MM.1S (cell line): ENCODE data around the gene CAMK2A.
A peak's percentile ranks its signal among the peaks of the same experiment; 100 is the strongest.

ENCODE experiments used
- DNase-seq: peaks from one replicate; pipeline ENCODE4 v3.0.0-alpha.2; 2015
- H2AFZ ChIP-seq: fragments of 300-600 bp; sonication (generic); 2 replicates; pipeline ENCODE4 v1.6.0; 2016; ENCODE audit warnings: antibody characterized with exemption, low read length
- H3F3A ChIP-seq: fragments of 300-600 bp; sonication (generic); 2 replicates; pipeline ENCODE4 v1.6.1; 2016; ENCODE audit warnings: mild to moderate bottlenecking, antibody characterized with exemption, low read length, moderate library complexity, mixed read lengths; ENCODE audit not compliant: insufficient read depth
- H3K27ac ChIP-seq: fragments of 300-600 bp; sonication (generic); 2 replicates; pipeline ENCODE4 v1.5.1; 2016; ENCODE audit warnings: mild to moderate bottlenecking, low read length
- H3K27me3 ChIP-seq: fragments of 300-600 bp; sonication (generic); replicated peaks from 2 replicates; pipeline ENCODE4 v1.6.0; 2016; ENCODE audit warnings: low read length; ENCODE audit not compliant: insufficient read depth
- H3K36me3 ChIP-seq: fragments of 300-600 bp; sonication (generic); replicated peaks from 2 replicates; pipeline ENCODE4 v1.6.1; 2016; ENCODE audit warnings: mild to moderate bottlenecking, low read length, mixed read lengths; ENCODE audit not compliant: insufficient read depth
- H3K4me1 ChIP-seq: fragments of 300-600 bp; sonication (generic); 2 replicates; pipeline ENCODE4 v1.6.1; 2016; ENCODE audit warnings: low read length, mixed read lengths
- H3K4me2 ChIP-seq: fragments of 300-600 bp; sonication (generic); 2 replicates; pipeline ENCODE4 v1.6.0; 2016; ENCODE audit warnings: low read depth, low read length
- H3K4me3 ChIP-seq: fragments of 300-600 bp; sonication (generic); 2 replicates; pipeline ENCODE4 v1.5.1; 2016; ENCODE audit warnings: low read length, mixed read lengths
- H3K79me2 ChIP-seq: fragments of 300-600 bp; sonication (generic); 2 replicates; pipeline ENCODE4 v1.6.1; 2016; ENCODE audit warnings: mixed run types, low read length, mixed read lengths
- H3K9ac ChIP-seq: fragments of 300-600 bp; sonication (generic); 2 replicates; pipeline ENCODE4 v1.6.1; 2016; ENCODE audit warnings: low read length, mixed read lengths
- H3K9me2 ChIP-seq: fragments of 300-600 bp; sonication (generic); replicated peaks from 2 replicates; pipeline ENCODE4 v1.6.1; 2016; ENCODE audit warnings: mild to moderate bottlenecking, low read length, mixed read lengths; ENCODE audit not compliant: insufficient read depth
- H3K9me3 ChIP-seq: fragments of 300-600 bp; sonication (generic); replicated peaks from 2 replicates; pipeline ENCODE4 v1.6.1; 2016; ENCODE audit warnings: mild to moderate bottlenecking, low read length, mixed read lengths; ENCODE audit not compliant: insufficient read depth
- H4K20me1 ChIP-seq: fragments of 300-600 bp; sonication (generic); 2 replicates; pipeline ENCODE4 v1.6.1; 2016; ENCODE audit warnings: mild to moderate bottlenecking, low read length, moderate library complexity, mixed read lengths; ENCODE audit not compliant: insufficient read depth
- EZH2 ChIP-seq: fragments of 300-600 bp; sonication (generic); optimal IDR thresholded peaks from 2 replicates; pipeline ENCODE3; 2017; ENCODE audit warnings: low read depth, mild to moderate bottlenecking, antibody characterized with exemption, low read length, mixed read lengths
- EZH2phosphoT487 ChIP-seq: fragments of 300-600 bp; sonication (generic); IDR thresholded peaks from 2 replicates; pipeline ENCODE4 v1.6.1; 2018; ENCODE audit warnings: antibody characterized with exemption, low read length
- TF ChIP-seq, protein P1 (sequence below): fragments of 300-600 bp; sonication (generic); IDR thresholded peaks from 2 replicates; pipeline ENCODE4 v1.5.1; 2016; ENCODE audit warnings: antibody characterized with exemption, low read length, mixed read lengths

Gene CAMK2A

DNA sequence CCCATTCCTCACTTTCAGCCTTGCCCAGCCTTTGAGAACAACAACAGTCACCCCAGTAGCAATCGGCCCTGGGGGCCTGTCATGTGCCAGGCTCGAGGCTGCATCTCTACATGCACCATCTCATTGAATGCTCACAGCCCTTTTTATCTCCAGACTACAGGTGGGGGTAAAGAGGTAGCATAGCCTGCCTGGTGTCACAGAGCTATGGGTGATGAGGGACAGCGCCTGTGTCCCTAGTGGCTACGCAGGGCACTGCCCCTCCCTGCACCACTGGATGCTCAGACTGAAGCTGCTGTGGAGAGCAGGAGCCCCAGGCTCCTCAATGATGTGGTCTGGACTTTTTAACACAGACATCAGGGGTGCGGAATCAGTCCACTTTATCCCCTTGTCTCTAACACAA, 2.8 kb downstream of the CAMK2A start:
- Histone ChIP-seq H4K20me1 (no peaks in the 10 kb centered on the region), H3K9me2 (no peaks in the 10 kb centered on the region), H3K4me3 (no peak overlapping the region), H3K27ac (no peak overlapping the region), H3K79me2 (no peaks in the 10 kb centered on the region), H3K27me3 (no peaks in the 10 kb centered on the region), H3K4me2 (no peak overlapping the region), H3F3A (no peaks in the 10 kb centered on the region), H2AFZ (no peak overlapping the region), H3K36me3 (no peaks in the 10 kb centered on the region), H3K4me1 (peaks cover 3% of the 10 kb centered on the region; the same call in 1 of the 2 replicates), H3K9ac (no peak overlapping the region), H3K9me3 (no peaks in the 10 kb centered on the region)
- TF ChIP-seq, protein P1, sequence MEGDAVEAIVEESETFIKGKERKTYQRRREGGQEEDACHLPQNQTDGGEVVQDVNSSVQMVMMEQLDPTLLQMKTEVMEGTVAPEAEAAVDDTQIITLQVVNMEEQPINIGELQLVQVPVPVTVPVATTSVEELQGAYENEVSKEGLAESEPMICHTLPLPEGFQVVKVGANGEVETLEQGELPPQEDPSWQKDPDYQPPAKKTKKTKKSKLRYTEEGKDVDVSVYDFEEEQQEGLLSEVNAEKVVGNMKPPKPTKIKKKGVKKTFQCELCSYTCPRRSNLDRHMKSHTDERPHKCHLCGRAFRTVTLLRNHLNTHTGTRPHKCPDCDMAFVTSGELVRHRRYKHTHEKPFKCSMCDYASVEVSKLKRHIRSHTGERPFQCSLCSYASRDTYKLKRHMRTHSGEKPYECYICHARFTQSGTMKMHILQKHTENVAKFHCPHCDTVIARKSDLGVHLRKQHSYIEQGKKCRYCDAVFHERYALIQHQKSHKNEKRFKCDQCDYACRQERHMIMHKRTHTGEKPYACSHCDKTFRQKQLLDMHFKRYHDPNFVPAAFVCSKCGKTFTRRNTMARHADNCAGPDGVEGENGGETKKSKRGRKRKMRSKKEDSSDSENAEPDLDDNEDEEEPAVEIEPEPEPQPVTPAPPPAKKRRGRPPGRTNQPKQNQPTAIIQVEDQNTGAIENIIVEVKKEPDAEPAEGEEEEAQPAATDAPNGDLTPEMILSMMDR: peak; percentile 56
- TF ChIP-seq EZH2: no peak
- peak; percentile 41 for DNase-seq

DNA sequence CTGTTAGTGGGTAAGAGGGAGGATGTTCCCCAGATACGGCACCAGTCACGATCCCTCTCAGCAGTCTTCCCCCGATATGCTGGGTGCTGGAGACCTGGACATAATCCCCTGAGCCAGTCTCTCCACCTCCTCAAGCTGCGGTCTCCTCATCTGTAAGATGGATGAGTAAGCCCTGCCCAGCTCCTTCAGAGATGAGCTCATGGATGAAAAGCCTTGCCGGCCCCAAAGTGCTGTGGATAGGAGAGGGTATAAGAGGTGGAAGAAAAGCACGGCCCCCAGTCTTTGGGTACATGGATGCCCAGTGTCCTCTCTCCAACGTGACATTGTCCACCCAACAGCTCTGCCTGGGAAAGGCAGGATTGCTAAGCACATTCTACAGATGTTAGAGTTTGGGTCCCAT, 4.5 kb downstream of the CAMK2A start:
- Histone ChIP-seq H3K4me3 (no peak overlapping the region), H3K4me2 (no peak overlapping the region), H2AFZ (no peak overlapping the region), H3K27me3 (no peaks in the 10 kb centered on the region), H3K4me1 (peaks cover 3% of the 10 kb centered on the region; the same call in 1 of the 2 replicates), H4K20me1 (no peaks in the 10 kb centered on the region), H3F3A (no peaks in the 10 kb centered on the region), H3K9ac (no peak overlapping the region), H3K9me2 (no peaks in the 10 kb centered on the region), H3K79me2 (no peaks in the 10 kb centered on the region), H3K27ac (no peak overlapping the region), H3K36me3 (no peaks in the 10 kb centered on the region), H3K9me3 (no peaks in the 10 kb centered on the region)
- no peak for DNase-seq
- TF ChIP-seq EZH2 (no peak), EZH2phosphoT487 (no peak)

DNA sequence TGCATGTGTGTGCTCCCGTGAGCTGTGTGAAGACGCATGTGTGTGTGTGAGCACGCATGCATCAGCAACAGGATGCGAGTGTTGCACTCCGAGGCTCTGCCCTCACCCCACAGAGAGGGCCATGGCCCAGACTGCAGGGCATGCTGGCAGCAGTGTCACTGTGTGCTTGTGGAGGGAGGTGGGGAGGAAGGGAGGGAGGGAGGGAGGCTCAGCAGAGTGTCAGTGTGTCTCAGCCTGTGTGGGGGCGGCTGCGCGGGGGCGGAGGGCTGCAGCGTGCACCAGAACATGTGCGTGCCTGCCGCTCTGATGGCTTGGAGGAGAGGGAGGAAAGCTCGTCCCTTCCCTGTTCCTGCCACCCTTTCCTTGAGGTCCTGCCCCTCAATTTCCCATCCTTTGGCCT, 5.3 kb downstream of the CAMK2A start:
- no peak overlapping the region for H3K4me3 ChIP-seq
- no peak overlapping the region for H2AFZ ChIP-seq
- no peaks in the 10 kb centered on the region for H3K79me2 ChIP-seq
- H3K9me2 ChIP-seq: no peaks in the 10 kb centered on the region
- DNase-seq: no peak
- no peaks in the 10 kb centered on the region for H3K9me3 ChIP-seq
- H4K20me1 ChIP-seq: no peaks in the 10 kb centered on the region
- TF ChIP-seq EZH2 (no peak), EZH2phosphoT487 (no peak)
- TF ChIP-seq, protein P1: no peak
- no peak overlapping the region for H3K27ac ChIP-seq
- no peak overlapping the region for H3K4me2 ChIP-seq
- no peaks in the 10 kb centered on the region for H3F3A ChIP-seq
- peaks cover 3% of the 10 kb centered on the region; the same call in 1 of the 2 replicates for H3K4me1 ChIP-seq
- no peak overlapping the region for H3K9ac ChIP-seq
- H3K27me3 ChIP-seq: no peaks in the 10 kb centered on the region
- no peaks in the 10 kb centered on the region for H3K36me3 ChIP-seq

DNA sequence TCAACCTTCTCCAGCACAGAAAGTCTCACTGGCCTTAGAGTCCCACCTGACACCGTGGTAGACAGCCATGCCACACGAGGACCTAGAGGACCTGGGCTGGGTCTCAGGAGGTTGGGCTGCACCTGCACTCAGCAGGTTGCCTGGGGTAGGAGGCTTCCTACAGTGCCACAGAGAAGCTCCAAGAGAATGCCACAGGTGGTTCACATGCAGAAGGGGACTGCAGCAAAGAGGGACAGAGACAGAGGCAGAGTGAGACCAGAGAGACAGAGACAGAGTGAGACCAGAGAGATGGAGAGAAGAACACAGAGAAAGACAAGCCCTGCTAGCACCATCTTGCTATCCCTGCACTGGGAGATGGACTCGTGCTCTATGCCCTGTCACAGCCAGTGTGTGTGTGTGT, 5.7 kb downstream of the CAMK2A start:
- H3F3A ChIP-seq: no peaks in the 10 kb centered on the region
- peaks cover 3% of the 10 kb centered on the region; the same call in 1 of the 2 replicates for H3K4me1 ChIP-seq
- H3K9me3 ChIP-seq: no peaks in the 10 kb centered on the region
- DNase-seq: no peak
- H3K9ac ChIP-seq: no peak overlapping the region
- H3K36me3 ChIP-seq: no peaks in the 10 kb centered on the region
- no peaks in the 10 kb centered on the region for H3K79me2 ChIP-seq
- no peak overlapping the region for H2AFZ ChIP-seq
- no peak overlapping the region for H3K4me3 ChIP-seq
- no peaks in the 10 kb centered on the region for H4K20me1 ChIP-seq
- H3K9me2 ChIP-seq: no peaks in the 10 kb centered on the region
- H3K4me2 ChIP-seq: no peak overlapping the region
- no peak overlapping the region for H3K27ac ChIP-seq
- H3K27me3 ChIP-seq: no peaks in the 10 kb centered on the region
- TF ChIP-seq EZH2: no peak
- TF ChIP-seq, protein P1: no peak
- no peak for TF ChIP-seq EZH2phosphoT487
